HuH-7.5 (cell line): ENCODE results near the gene CFAP92.

Source experiments
- DNase-seq: peaks from one replicate; pipeline ENCODE4 v3.0.0; 2011; ENCODE audit warnings: low spot score

The CFAP92 gene

GRCh38 chr3:128863560-128863959, 130.3 kb downstream of the CFAP92 start:
- no peak for DNase-seq

DNA sequence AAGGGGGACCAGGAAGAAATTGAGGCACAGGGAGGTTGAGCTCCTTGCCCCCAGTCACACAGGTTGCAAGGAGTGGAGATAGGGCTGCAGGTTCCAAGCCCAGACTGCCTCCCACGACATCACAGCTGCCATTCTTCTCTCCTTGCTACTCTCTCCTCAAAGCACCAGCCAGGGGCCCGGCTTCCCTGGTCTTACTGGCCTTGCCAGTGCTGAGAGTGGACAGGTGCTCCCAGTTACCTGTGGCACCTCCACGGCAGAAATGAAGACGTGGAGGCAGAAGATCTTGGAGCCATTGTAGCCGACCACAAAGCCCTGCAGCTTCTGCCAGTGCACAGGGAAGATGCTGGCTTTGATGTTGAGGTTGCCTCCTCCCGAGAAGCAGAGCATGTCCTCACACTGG, 132.4 kb downstream of the CFAP92 start:
- DNase-seq = no peak
